SK-N-SH (cell line): ENCODE data around the gene EBP. TPM values are rescaled to one million over a fixed set of nuclear protein-coding genes. Genes with fewer than 3 reads are reported as not detected.

Experiments used
- CTCF ChIA-PET: fragments of 300-600, 350-600 bp; formaldehyde crosslinking; extraction: SDS; loops from one replicate; lab custom pipeline; 2021; lab: Yijun Ruan, JAX
- POLR2A ChIA-PET: fragments of 350-600 bp; sonication (Branson Sonifier 250); formaldehyde crosslinking; extraction: SDS; loops from one replicate; lab custom pipeline; 2020; ENCODE audit warnings: antibody characterized with exemption, inconsistent platforms; lab: Yijun Ruan, JAX
- DNase-seq: peaks from one replicate; pipeline ENCODE4 v3.0.0; 2012
- H2AFZ ChIP-seq: fragments of 200-600 bp; sonication (generic); 2 replicates; pipeline ENCODE4 v1.8.1; 2016; ENCODE audit warnings: antibody characterized with exemption, mild to moderate bottlenecking, low read depth
- H3F3A ChIP-seq: fragments of 200-600 bp; sonication (generic); replicated peaks from 2 replicates; pipeline ENCODE3; 2016; ENCODE audit warnings: antibody characterized with exemption, mild to moderate bottlenecking; ENCODE audit not compliant: insufficient read depth
- H3K27ac ChIP-seq, 2 experiments: fragments of 200-500 bp in 1 of 2; fragments of 200-600 bp in 1 of 2; sonication (Bioruptor generic) in 1 of 2; sonication (generic), shearing (Covaris generic) in 1 of 2; 2 replicates each; pipeline versions ENCODE4 v1.5.1 to v1.6.1; 2014 to 2016; ENCODE audit warnings: low read depth in 2 of 2, inconsistent platforms in 1 of 2, low read length in 1 of 2, mild to moderate bottlenecking in 1 of 2, mixed read lengths in 1 of 2
- H3K27me3 ChIP-seq: fragments of 200-600 bp; sonication (generic), shearing (Covaris generic); 2 replicates; pipeline ENCODE4 v1.6.1; 2016; ENCODE audit warnings: mixed run types; ENCODE audit not compliant: insufficient read depth
- H3K36me3 ChIP-seq, 2 experiments: fragments of 200-500 bp in 1 of 2; fragments of 200-600 bp in 1 of 2; sonication (Bioruptor generic) in 1 of 2; sonication (generic) in 1 of 2; replicated peaks in 1 of 2; 2 replicates each; pipeline versions ENCODE3 to v1.5.1; 2014 to 2016; ENCODE audit warnings: low read length in 1 of 2, mild to moderate bottlenecking in 1 of 2; ENCODE audit not compliant: insufficient read depth in 2 of 2, control insufficient read depth in 1 of 2
- H3K4me1 ChIP-seq, 2 experiments: fragments of 200-500 bp in 1 of 2; fragments of 200-600 bp in 1 of 2; sonication (Bioruptor generic) in 1 of 2; sonication (generic), shearing (Covaris generic) in 1 of 2; 2 replicates each; pipeline versions ENCODE4 v1.5.1 to v1.6.1; 2014 to 2016; ENCODE audit warnings: low read depth in 1 of 2, low read length in 1 of 2, mixed run types in 1 of 2; ENCODE audit not compliant: insufficient read depth in 2 of 2, control insufficient read depth in 1 of 2
- H3K4me2 ChIP-seq: fragments of 200-600 bp; sonication (generic), shearing (Covaris generic); 2 replicates; pipeline ENCODE4 v1.6.1; 2017; ENCODE audit warnings: mixed run types
- H3K4me3 ChIP-seq, 2 experiments: fragments of 200-500 bp in 1 of 2; fragments of 200-600 bp in 1 of 2; sonication (Bioruptor generic) in 1 of 2; sonication (generic), shearing (Covaris generic) in 1 of 2; 2 replicates each; pipeline versions ENCODE4 v1.5.1 to v1.8.1; 2014 to 2016; ENCODE audit warnings: low read depth in 2 of 2, inconsistent platforms in 1 of 2, low read length in 1 of 2, mild to moderate bottlenecking in 1 of 2, mixed read lengths in 1 of 2, moderate library complexity in 1 of 2
- H3K79me2 ChIP-seq: fragments of 200-600 bp; sonication (generic); 2 replicates; pipeline ENCODE4 v1.8.1; 2017; ENCODE audit warnings: mild to moderate bottlenecking; ENCODE audit not compliant: insufficient read depth
- H3K9ac ChIP-seq: fragments of 200-600 bp; sonication (generic); 2 replicates; pipeline ENCODE4 v1.6.1; 2017; ENCODE audit warnings: mixed run types
- H3K9me2 ChIP-seq: fragments of 200-600 bp; sonication (generic); 2 replicates; pipeline ENCODE4 v1.6.1; 2017; ENCODE audit warnings: mixed run types
- H3K9me3 ChIP-seq: fragments of 200-600 bp; sonication (generic); 2 replicates; pipeline ENCODE4 v1.6.1; 2017; ENCODE audit warnings: mixed run types, mild to moderate bottlenecking, moderate library complexity
- H4K20me1 ChIP-seq: fragments of 200-600 bp; sonication (generic); 2 replicates; pipeline ENCODE4 v1.6.1; 2017; ENCODE audit warnings: mild to moderate bottlenecking, mixed run types; ENCODE audit not compliant: insufficient read depth
- ELF1 ChIP-seq: IDR thresholded peaks from 2 replicates; pipeline ENCODE4 v1.4.0; 2012
- EP300 ChIP-seq, 2 experiments: IDR thresholded peaks; 2 replicates each; pipeline versions ENCODE4 v1.4.0 to v1.6.1; 2012; ENCODE audit warnings: borderline replicate concordance in 1 of 2, low read depth in 1 of 2, low read length in 1 of 2
- FOXM1 ChIP-seq: IDR thresholded peaks from 2 replicates; pipeline ENCODE4 v1.4.0; 2012; ENCODE audit warnings: low read depth, mild to moderate bottlenecking
- GABPA ChIP-seq: IDR thresholded peaks from 2 replicates; pipeline ENCODE4 v1.4.0; 2012; ENCODE audit warnings: low read depth, mild to moderate bottlenecking
- JUND ChIP-seq: IDR thresholded peaks from 2 replicates; pipeline ENCODE4 v1.4.0; 2012
- MEF2A ChIP-seq: IDR thresholded peaks from 2 replicates; pipeline ENCODE4 v1.4.0; 2012; ENCODE audit warnings: low read depth, borderline replicate concordance
- MXI1 ChIP-seq: IDR thresholded peaks from 2 replicates; pipeline ENCODE4 v1.6.1; 2012; ENCODE audit warnings: mild to moderate bottlenecking, low read depth, low read length, improper control_type of control experiment
- NFIC ChIP-seq: IDR thresholded peaks from 2 replicates; pipeline ENCODE4 v1.4.0; 2012; ENCODE audit warnings: borderline replicate concordance
- PBX3 ChIP-seq: IDR thresholded peaks from 2 replicates; pipeline ENCODE4; 2012
- POLR2AphosphoS5 ChIP-seq: IDR thresholded peaks from 2 replicates; pipeline ENCODE4 v1.6.1; 2012; ENCODE audit warnings: low read depth, low read length
- RCOR1 ChIP-seq: fragments of 150-350 bp; IDR thresholded peaks from 2 replicates; pipeline ENCODE4 v1.6.1; 2017; ENCODE audit warnings: antibody characterized with exemption, low read length
- RXRA ChIP-seq: IDR thresholded peaks from 2 replicates; pipeline ENCODE4 v1.4.0; 2012; ENCODE audit warnings: low read depth, mild to moderate bottlenecking, borderline replicate concordance
- SIN3A ChIP-seq: IDR thresholded peaks from 2 replicates; pipeline ENCODE4 v1.6.1; 2012; ENCODE audit warnings: low read depth, mild to moderate bottlenecking, low read length, moderate library complexity, borderline replicate concordance
- SMC3 ChIP-seq: IDR thresholded peaks from 2 replicates; pipeline ENCODE4 v1.6.1; 2012; ENCODE audit warnings: low read depth, low read length, improper control_type of control experiment
- TAF1 ChIP-seq: IDR thresholded peaks from 2 replicates; pipeline ENCODE4 v1.6.1; 2012; ENCODE audit warnings: low read depth, mild to moderate bottlenecking, low read length, moderate library complexity, borderline replicate concordance
- TCF12 ChIP-seq: IDR thresholded peaks from 2 replicates; pipeline ENCODE4 v1.4.0; 2012
- YY1 ChIP-seq: IDR thresholded peaks from 2 replicates; pipeline ENCODE4 v1.4.0; 2012; ENCODE audit warnings: low read depth, mild to moderate bottlenecking
- WGBS: methylation state at CpG from one replicate; pipeline ENCODE4 v1.1.6; 2017; ENCODE audit warnings: low lambda C conversion rate; 5-methylcytosine and 5-hydroxymethylcytosine counted together
- polyA plus RNA-seq, 3 experiments: library from polyadenylated mRNA; depleted of rRNA; stranded (reverse); fragments of >200 nt; gene quantifications; 2 replicates each; pipeline ENCODE4 v1.2.3, GENCODE V29; 2012
- TF ChIP-seq, protein P1 (sequence below): IDR thresholded peaks from 2 replicates; pipeline ENCODE4 v1.4.0; 2012; ENCODE audit warnings: low read depth, borderline replicate concordance

The EBP gene
- polyA plus RNA-seq, 1 of the 3 experiments (the other 2 are of a cell fraction): 30.2 TPM

DNA sequence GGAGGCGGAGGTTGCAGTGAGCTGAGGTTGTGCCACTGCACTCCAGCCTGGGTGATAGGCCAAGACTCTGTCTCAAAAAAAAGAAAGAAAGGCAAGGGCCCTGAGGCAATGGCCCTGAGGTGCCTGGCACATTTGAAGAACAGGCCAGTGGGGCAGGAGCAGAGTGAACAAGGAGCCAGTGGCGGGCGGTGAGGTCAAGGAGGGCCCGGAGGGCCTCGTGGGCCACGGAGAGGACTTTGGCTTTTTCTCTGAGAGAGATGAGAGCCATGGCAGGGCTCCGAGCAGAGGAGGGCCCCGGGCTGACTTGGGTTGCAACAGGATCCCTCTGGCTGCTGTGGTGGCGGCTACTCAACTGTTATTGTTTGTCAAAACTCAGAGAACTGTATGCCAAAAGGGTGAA is 32.3 kb upstream of the EBP start:
- no peaks in the 10 kb centered on the region for H3K9me3 ChIP-seq
- TF ChIP-seq FOXM1 (no peak), EP300 (IDR thresholded peaks at IDR 0.05; ENCODE audit: borderline replicate concordance in 1 of 2, low read depth in 1 of 2, low read length in 1 of 2) (no peak), YY1 (no peak), POLR2AphosphoS5 (no peak), RXRA (no peak)
- TF ChIP-seq, all 33 proteins: peak for 0
- whole genome bisulfite sequencing: 72% methylated on average over 5 of the region's 9 CpGs
- H3K27ac ChIP-seq: no peak overlapping the region
- no peaks in the 10 kb centered on the region for H3K79me2 ChIP-seq
- ChIA-PET CTCF (no interaction called here), POLR2A (no interaction called here)
- H3K4me3 ChIP-seq: no peak overlapping the region
- no peak overlapping the region for H3K9ac ChIP-seq
- H3K36me3 ChIP-seq: no peaks in the 10 kb centered on the region
- H3K4me1 ChIP-seq: no peaks in the 10 kb centered on the region
- H3K4me2 ChIP-seq: no peak overlapping the region
- H3K9me2 ChIP-seq: no peaks in the 10 kb centered on the region
- no peak for DNase-seq
- no peaks in the 10 kb centered on the region for H3F3A ChIP-seq
- no peak overlapping the region for H2AFZ ChIP-seq
- H3K27me3 ChIP-seq: no peaks in the 10 kb centered on the region
- no peaks in the 10 kb centered on the region for H4K20me1 ChIP-seq

DNA sequence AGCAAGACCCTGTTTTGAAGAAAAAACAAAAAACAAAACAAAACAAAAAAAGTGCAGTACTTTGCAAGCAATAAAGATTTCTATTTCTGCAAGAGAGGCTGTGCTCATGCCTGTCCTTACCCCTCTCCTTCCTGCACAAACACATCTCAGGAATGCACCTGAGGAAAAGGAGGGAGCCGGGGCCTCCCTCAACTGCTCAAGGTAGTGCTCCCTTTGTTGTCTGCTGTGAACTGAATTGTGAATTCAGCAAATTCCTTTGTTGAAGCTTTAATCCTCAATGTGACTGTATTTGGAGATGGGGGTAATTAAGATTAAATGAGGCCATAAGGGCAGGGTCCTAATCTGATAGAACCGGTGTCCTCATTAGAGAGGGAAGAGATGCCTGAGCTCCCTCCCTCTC is 31.7 kb upstream of the EBP start:
- Histone ChIP-seq H2AFZ (no peak overlapping the region), H3K27me3 (no peaks in the 10 kb centered on the region)
- CTCF ChIA-PET: no interaction called here
- 36% methylated on average over 2 of the region's 2 CpGs for WGBS
- TF ChIP-seq TAF1: no peak
- TF ChIP-seq MEF2A: no peak
- no peak for TF ChIP-seq EP300 (IDR thresholded peaks at IDR 0.05; ENCODE audit: borderline replicate concordance in 1 of 2, low read depth in 1 of 2, low read length in 1 of 2)
- no peak for TF ChIP-seq JUND
- TF ChIP-seq GABPA: no peak
- no peak for TF ChIP-seq FOXM1
- no peak for TF ChIP-seq NFIC
- TF ChIP-seq SIN3A: no peak
- TF ChIP-seq, protein P1, sequence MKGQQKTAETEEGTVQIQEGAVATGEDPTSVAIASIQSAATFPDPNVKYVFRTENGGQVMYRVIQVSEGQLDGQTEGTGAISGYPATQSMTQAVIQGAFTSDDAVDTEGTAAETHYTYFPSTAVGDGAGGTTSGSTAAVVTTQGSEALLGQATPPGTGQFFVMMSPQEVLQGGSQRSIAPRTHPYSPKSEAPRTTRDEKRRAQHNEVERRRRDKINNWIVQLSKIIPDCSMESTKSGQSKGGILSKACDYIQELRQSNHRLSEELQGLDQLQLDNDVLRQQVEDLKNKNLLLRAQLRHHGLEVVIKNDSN: no peak
- TF ChIP-seq TCF12: no peak
- TF ChIP-seq PBX3: no peak
- no peak for TF ChIP-seq ELF1
- TF ChIP-seq MXI1: no peak
- TF ChIP-seq SMC3: no peak
- no peak for TF ChIP-seq RCOR1
- TF ChIP-seq, all 33 proteins: peak for 0
- H3K27ac ChIP-seq: no peak overlapping the region
- no peaks in the 10 kb centered on the region for H3F3A ChIP-seq
- no peaks in the 10 kb centered on the region for H3K9me2 ChIP-seq
- no peaks in the 10 kb centered on the region for H3K79me2 ChIP-seq
- H3K9me3 ChIP-seq: no peaks in the 10 kb centered on the region
- POLR2A ChIA-PET: no interaction called here
- H3K9ac ChIP-seq: no peak overlapping the region
- H3K36me3 ChIP-seq: no peaks in the 10 kb centered on the region
- no peak overlapping the region for H3K4me2 ChIP-seq
- H3K4me3 ChIP-seq: no peak overlapping the region
- no peaks in the 10 kb centered on the region for H3K4me1 ChIP-seq
- no peaks in the 10 kb centered on the region for H4K20me1 ChIP-seq
- DNase-seq: no peak
